ENCODE results near the gene ZFAND3. TPM values are rescaled to one million over a fixed set of nuclear protein-coding genes. Genes with fewer than 3 reads are reported as not detected.
"Not testable (repeated sequence)": the region's sequence is repeated elsewhere in the genome, so short reads cannot be mapped to it uniquely, and the experiment has no call there.

The ZFAND3 gene
- total RNA-seq, 1 experiment from 2014 or later: 26.2 TPM

DNA sequence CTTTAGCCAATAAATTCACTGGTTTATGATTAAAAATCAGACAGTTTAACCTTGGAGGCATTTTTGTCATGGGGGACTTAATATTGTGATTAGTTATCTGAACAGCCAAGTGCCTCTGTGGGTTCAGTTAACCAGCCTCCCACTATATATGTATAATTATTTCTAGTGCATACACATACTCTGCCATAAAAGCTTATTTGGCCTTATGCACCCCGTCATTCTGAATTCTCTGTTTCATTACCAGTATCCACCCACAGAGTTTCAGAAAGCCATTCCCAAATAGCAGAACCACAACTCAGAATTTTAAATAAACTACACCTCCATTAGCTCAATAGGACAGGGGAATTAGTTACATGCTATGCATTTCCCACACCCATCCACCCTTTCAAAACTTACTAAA is 279.7 kb downstream of the ZFAND3 start:
- H3K27me3 ChIP-seq: no peaks in the 10 kb centered on the region
- H3K4me3 ChIP-seq: no peak overlapping the region
- peaks cover 4% of the 10 kb centered on the region; the same call in 1 of the 2 replicates for H3K36me3 ChIP-seq
- DNase-seq: no peak
- H3K9me3 ChIP-seq: no peaks in the 10 kb centered on the region

DNA sequence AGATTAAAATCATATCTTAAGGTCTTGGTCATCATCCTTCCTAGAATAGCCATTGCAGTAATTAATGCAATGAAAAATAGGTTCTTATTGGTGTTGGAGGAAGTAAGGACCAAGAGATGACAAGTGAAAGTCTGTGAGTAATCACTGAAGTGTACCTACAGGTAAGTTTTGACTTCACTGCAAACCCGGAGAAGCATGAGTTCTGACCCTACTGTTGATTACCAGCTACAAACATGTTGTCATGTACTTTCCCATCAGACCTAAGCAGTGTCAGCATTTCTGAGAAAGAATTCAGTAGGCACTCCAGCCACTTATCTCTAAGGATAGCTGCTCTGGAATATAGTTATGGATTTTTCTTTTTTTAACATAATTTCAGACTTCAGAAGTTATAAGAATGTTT is 280.9 kb downstream of the ZFAND3 start:
- H3K4me3 ChIP-seq: no peak overlapping the region
- H3K36me3 ChIP-seq: peaks cover 4% of the 10 kb centered on the region; the same call in 1 of the 2 replicates
- no peaks in the 10 kb centered on the region for H3K27me3 ChIP-seq
- DNase-seq: no peak
- no peaks in the 10 kb centered on the region for H3K9me3 ChIP-seq

DNA sequence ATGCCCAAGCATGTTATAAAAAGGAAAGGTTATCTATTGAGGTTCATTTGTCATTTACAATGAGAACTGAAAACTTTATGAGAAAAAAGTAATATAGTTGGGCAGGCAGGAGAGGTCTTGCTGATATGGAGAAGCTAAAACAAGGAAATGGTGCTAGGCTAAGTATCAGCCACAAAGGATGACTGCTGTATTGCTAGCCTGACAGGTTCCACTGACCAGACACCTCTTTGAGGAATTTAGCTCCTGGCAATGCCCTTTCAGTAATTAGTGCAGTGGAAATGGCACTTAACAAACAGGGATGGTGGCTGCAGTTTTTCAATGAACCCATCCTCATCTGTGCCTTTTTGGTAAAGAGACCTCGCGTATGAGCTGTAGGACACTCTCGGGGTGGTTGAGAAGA is 284.4 kb downstream of the ZFAND3 start:
- Histone ChIP-seq H3K9me3 (no peaks in the 10 kb centered on the region), H3K27me3 (no peaks in the 10 kb centered on the region), H3K36me3 (peaks cover 4% of the 10 kb centered on the region; the same call in 1 of the 2 replicates), H3K4me3 (no peak overlapping the region)
- DNase-seq: no peak

DNA sequence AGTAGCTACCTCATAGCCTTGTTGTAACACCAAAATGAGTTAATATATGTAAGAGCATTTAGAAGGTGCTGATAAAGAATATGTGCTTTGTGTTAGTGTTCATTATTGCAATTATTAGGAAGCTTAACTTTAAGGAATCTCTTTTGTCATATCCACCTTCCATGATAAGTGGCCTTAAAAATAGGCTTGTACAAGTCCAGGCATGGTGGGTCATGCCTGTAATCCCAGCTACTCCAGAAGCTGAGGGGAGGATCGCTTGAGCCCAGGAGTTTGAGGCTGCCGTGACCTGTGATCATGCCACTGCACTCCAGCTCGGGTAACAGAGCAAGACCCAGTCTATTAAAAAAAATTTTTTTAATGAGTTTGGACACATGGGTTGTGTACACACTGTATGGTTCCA is 285.5 kb downstream of the ZFAND3 start:
- Histone ChIP-seq H3K27me3 (no peaks in the 10 kb centered on the region), H3K4me3 (no peak overlapping the region), H3K36me3 (peaks cover 3% of the 10 kb centered on the region; the same call in 1 of the 2 replicates), H3K9me3 (no peaks in the 10 kb centered on the region)
- no peak for DNase-seq

DNA sequence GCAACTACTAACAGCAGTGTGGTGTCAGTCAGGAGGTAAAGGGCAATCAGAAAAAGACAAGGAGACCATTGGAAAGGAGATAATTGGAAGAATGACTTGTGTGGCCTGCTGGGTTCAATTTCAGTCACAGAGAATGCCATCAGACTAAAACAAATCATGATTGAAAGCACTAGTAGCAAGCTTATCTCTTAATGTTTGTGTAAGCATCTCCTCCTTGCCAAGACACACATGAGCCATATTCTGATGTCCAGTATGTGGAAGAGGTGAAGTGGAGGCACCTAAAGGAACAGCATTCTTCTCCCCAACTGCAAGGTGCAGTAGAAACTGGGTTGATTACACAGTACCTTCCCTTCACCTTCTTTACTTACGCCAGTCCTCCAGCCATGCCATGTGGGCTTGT is 287.5 kb downstream of the ZFAND3 start:
- no peak overlapping the region for H3K4me3 ChIP-seq
- H3K27me3 ChIP-seq: no peaks in the 10 kb centered on the region
- DNase-seq: no peak

DNA sequence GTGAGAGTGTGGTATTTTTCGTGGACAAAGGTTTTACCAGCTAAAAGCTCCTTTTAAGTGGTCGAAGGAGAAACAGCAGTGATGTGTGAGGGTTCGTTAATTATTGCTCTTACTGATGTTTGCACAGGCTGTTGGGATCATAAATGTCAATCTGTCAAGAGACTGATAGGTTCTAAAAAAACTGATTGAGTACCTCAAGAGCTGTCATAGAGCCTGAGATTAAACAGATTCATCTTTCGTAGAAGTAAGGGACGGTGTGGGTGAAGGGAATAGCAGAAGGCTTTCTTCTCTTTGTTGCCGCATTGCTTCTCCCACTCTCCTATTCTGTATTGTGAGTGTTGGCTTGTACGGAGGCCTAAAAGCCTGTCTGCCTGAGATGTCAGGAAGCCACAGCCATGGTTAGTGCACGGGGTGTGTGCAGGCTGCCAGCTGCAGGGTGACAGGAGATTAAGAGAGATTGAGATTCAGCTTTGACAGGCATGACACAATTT is 291.0 kb downstream of the ZFAND3 start:
- no peak for DNase-seq
- Histone ChIP-seq H3K36me3 (peaks cover 2% of the 10 kb centered on the region; the same call in 1 of the 2 replicates), H3K9me3 (no peaks in the 10 kb centered on the region), H3K27me3 (no peaks in the 10 kb centered on the region), H3K4me3 (no peak overlapping the region)

More for the DNA sequence above, 287.5 kb downstream of the ZFAND3 start:
- no peaks in the 10 kb centered on the region for H3K9me3 ChIP-seq
- H3K36me3 ChIP-seq: no peaks in the 10 kb centered on the region; the same call in 1 of the 2 replicates

DNA sequence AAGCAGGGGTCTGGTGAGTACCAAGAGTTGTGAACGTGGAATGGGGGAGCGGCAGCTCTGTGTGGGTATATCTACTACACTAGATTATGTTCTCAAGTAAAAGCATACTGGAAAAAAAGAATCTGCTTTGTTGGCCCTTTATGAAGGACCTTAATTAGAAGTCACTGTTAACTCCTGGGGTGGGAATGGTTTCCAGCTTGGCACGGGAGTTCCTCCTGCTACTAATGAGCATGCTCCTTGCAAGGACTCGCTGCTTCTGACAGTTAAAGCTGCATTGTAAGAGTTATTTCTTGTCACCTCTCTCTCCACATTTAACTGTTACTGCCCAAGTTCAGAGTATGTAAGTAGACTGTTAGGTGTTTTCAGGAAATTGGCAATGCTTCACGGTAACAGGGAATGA is 292.7 kb downstream of the ZFAND3 start:
- peaks cover 4% of the 10 kb centered on the region for H3K36me3 ChIP-seq
- DNase-seq: no peak
- no peaks in the 10 kb centered on the region for H3K27me3 ChIP-seq
- H3K9me3 ChIP-seq: no peaks in the 10 kb centered on the region
- H3K4me3 ChIP-seq: no peak overlapping the region

DNA sequence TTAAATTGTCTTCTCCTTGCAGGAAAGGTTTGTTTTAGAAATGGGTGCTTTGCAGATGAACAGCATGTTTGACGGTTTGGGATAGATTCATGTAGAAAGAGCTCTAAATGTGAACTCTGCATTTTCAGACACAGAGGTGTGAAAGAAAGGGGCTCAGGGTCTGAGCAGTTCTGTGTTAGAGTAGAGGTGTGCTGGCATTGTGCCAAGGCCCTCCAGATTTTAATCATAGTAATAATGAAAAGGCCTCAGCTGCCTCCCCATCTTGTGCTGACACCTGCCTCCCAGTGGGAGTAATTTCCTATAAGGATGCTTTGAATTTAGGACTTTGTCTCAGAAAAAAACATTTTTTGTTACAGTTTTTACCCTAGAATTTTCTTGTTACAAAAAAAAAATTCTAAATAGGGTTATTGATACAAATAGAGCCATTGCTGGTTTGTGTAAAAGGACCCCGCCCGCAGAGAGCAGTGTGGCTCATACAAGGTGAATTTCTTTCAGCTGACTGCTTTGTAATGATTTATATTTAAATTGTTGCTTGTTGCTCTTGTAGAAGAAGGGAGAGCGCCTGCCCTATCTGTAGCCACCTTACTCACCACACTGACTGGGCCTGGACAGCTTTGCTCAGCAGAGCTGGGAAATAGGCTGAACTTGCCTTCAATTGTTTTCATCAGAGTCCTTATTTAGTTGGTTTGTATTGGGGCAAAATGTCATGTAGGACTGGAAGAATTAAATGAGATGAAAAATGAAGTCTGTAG is 294.5 kb downstream of the ZFAND3 start:
- Histone ChIP-seq H3K4me3 (no peak overlapping the region), H3K36me3 (peaks cover 13% of the 10 kb centered on the region), H3K27me3 (no peaks in the 10 kb centered on the region), H3K9me3 (no peaks in the 10 kb centered on the region)
- no peak for DNase-seq

DNA sequence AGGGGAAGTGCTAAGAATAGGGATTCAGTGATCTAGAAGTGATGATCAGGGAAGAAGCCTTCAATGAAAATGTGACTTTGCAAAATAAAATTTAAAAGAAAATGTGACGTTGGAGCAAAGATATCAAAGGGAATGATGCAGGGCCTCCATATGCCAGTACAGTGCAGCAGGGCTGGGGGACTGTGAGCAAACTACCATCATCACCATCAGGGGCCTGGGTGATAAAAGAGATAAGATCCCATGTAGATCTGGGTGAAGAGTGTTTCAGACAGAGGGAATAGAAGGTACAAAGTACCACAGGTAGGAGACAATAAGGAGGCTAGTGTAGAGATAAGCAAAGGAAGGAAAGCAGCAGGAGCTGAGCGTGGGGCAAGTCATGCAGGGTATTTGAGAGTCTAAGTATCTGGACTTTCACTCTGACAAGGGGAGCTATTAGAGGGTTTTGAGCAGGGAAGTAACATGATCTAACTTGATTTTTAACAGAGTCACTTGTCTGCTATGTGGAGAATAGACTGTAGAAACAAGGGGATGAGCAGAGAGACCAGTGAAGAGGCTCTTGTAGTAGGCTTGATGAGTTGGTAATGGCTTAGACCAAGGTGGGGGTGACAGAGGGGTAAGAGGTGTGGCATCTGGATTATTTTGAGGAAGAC is 295.6 kb downstream of the ZFAND3 start:
- no peak for DNase-seq
- H3K4me3 ChIP-seq: no peak overlapping the region
- H3K36me3 ChIP-seq: peaks cover 17% of the 10 kb centered on the region
- H3K9me3 ChIP-seq: no peaks in the 10 kb centered on the region
- no peaks in the 10 kb centered on the region for H3K27me3 ChIP-seq

DNA sequence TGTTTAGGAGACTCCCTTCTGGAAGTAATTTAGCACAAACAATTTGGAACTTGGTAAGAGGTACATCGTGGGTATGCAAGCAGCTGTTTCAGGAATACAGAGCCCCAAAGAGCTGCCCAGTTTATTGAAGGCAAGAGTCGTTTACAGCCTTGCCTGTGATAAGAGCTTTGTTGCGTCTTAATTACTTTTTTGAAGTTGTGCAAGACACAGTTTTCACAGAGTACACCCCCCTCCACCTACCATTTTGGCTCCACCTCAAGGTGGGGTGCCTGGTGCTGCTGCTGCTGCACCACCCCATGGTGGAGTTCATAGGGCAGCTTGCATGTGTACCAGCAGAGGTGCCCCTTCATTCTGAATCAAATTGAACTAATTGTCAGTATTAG is 296.1 kb downstream of the ZFAND3 start:
- no peak overlapping the region for H3K4me3 ChIP-seq
- DNase-seq: no peak
- peaks cover 17% of the 10 kb centered on the region for H3K36me3 ChIP-seq
- no peaks in the 10 kb centered on the region for H3K9me3 ChIP-seq
- no peaks in the 10 kb centered on the region for H3K27me3 ChIP-seq

DNA sequence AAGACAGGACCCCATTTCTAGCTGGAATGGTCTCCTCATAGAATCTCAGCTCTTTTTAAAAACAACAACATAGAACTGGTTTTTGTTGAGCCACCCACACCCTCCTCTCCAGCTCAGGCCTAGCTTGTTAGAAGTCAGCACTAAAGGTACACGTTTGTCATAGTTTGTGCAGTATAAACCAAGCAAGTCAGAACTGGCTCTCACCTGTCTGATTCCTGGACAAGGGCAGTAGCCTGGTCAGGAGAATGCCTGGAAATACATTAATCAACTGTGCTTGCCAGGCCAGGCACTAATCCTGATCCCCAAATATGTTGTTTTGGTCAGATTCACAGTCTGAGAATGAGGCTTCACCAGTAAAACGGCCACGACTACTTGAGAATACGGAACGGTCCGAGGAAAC is 296.7 kb downstream of the ZFAND3 start:
- peaks cover 23% of the 10 kb centered on the region for H3K36me3 ChIP-seq
- H3K4me3 ChIP-seq: no peak overlapping the region
- no peaks in the 10 kb centered on the region for H3K9me3 ChIP-seq
- no peaks in the 10 kb centered on the region for H3K27me3 ChIP-seq
- no peak for DNase-seq

DNA sequence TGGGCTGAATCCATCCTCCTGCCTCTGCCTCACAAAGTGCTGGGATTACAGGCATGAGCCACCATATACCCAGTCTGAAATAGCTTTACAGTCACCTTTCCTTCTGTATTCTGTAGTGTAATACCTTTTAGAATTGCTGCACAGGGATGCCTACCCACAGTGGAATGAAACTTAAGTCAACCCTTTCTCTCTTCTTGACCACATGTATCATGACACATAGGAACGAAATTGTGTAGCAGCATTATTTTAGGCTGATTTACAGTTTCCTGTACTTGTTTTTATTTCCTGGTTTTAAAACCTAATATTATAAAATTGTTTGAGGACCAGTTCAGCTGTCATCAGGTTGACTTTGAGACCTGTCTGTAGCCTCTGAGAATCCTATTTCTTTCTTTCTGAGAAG is 297.8 kb downstream of the ZFAND3 start:
- no peaks in the 10 kb centered on the region for H3K9me3 ChIP-seq
- no peak for DNase-seq
- no peaks in the 10 kb centered on the region for H3K27me3 ChIP-seq
- no peak overlapping the region for H3K4me3 ChIP-seq
- H3K36me3 ChIP-seq: peaks cover 31% of the 10 kb centered on the region

DNA sequence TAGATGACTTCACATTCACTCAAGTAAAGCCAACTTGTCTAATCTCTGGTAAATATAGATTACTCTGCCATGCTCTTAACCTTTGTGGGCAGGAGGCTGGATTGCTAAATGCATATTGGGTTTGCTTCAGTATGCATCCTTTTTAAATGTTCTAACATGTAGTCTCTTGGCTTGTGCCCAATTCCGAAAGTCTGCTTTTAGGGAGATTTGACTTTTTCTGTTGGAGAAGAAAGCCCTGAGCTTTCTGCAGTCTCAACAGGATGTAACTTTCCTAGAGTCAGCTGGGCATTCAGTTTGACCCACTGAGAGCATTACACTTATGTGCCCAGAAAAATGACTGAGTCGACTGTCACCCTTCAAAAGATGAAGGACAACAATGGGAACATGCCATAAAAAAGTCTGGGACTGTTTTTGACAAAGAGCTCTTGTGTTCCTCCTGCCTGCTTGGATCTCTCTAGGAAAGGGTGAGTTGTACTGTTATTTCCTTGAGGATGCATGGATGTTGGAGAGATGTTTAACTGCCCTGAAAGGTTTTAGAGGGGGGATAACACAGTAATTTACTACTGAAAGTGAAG is 299.4 kb downstream of the ZFAND3 start:
- no peak overlapping the region for H3K4me3 ChIP-seq
- H3K9me3 ChIP-seq: no peaks in the 10 kb centered on the region
- peaks cover 31% of the 10 kb centered on the region for H3K36me3 ChIP-seq
- no peak for DNase-seq
- no peaks in the 10 kb centered on the region for H3K27me3 ChIP-seq

DNA sequence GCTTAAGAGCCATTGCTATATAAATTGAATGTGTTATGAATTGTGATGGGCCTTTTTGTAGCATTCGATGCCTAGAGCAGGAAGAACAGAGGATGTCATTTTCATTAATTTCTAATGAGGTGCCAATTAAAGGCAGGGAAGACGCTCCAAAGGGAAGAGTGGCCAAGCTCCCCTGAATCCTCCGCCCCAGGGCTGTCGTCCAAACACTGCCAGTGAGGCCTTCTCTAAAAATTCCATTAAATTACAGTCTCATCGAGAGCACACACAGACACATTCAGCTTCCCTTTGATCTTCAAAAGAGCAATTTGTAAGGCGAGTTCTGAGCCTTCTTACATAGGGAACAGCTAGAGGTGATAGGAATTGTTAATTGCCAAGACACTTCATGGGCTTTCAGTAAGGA is 300.0 kb downstream of the ZFAND3 start:
- Histone ChIP-seq H3K9me3 (no peaks in the 10 kb centered on the region), H3K27me3 (no peaks in the 10 kb centered on the region), H3K36me3 (peaks cover 31% of the 10 kb centered on the region), H3K4me3 (no peak overlapping the region)
- no peak for DNase-seq

DNA sequence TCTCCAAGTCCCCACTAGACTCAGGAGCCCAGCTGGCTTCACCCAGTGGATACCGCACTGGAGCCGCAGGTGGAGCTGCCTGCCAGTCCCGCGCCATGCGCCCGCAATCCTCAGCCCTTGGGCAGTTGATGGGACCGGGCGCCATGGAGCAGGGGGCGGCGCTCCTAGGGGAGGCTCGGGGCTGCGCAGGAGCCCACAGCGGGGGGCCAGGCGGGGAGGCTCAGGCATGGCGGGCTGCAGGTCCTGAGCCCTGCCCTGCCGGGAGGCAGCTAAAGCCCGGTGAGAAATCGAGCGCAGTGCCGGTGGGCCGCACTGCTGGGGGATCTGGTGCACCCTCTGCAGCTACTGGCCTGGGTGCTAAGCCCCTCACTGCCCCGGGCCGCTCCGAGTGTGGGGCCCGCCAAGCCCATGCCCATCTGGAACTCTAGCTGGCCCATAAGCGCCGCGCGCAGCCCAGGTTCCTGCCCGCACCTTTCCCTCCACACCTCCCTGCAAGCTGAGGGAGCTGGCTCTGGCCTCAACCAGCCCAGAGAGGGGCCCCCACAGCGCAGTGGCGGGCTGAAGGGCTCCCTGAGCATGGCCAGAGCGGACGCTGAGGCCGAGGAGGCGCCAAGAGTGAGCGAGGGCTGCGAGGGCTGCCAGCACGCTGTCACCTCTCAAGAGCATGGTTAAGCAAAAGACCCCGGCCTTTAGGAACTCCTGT is 304.8 kb downstream of the ZFAND3 start:
- H3K27me3 ChIP-seq, H3K4me3 ChIP-seq, DNase-seq, H3K9me3 ChIP-seq: not testable (repeated sequence)
- peaks cover 25% of the 10 kb centered on the region for H3K36me3 ChIP-seq

DNA sequence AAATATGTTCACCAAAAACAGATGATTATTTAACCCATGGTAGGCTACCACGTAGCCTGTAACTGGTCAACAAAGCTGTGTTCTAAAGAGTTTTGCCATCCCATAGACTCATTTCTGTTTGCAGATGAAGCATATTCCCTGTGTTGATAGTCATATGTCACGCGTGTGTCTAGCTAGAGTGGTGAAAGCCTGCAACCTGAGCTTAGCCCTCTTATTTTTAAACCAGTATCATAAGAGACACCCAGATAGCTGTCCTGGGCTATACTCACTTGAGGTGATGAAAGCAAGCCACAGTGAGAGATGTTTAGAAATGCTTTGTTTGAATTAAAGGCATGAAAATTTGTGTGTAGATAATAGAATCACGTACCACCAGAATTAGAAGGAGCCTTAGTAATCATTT is 307.8 kb downstream of the ZFAND3 start:
- Histone ChIP-seq H3K36me3 (peaks cover 9% of the 10 kb centered on the region), H3K4me3 (no peak overlapping the region), H3K9me3 (no peaks in the 10 kb centered on the region), H3K27me3 (no peaks in the 10 kb centered on the region)
- DNase-seq: no peak

DNA sequence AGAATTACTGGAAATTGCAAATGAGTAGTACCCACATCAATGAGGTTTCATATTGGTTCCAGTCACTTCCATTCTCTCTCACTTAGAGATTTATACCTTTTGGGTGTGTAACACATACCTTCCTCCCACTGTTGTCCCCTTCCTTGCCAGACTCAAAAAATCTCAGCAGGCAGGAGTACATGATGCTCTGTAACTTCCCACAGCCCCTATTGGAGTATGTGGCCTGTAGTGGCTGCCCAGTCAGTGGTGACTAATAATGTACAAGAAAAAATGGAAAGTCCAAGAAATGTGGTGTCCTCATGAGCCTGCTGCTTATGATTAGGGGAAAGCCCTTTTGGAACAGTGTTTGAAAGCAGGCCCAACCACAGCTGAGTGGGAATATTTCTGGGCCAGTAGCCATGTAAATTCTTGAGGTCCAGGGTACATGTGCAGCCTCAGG is 312.0 kb downstream of the ZFAND3 start:
- peak; percentile 72 for DNase-seq
- Histone ChIP-seq H3K9me3 (no peaks in the 10 kb centered on the region), H3K36me3 (peaks cover 13% of the 10 kb centered on the region), H3K27me3 (no peaks in the 10 kb centered on the region), H3K4me3 (no peak overlapping the region)

All from MG63 (cell line).